H9 (cell line): Measurements from ENCODE around the gene GYS2. TPM values are rescaled to one million over a fixed set of nuclear protein-coding genes. Genes with fewer than 3 reads are reported as not detected.

Experiments
- DNase-seq: peaks from one replicate; pipeline ENCODE4 v3.0.0-alpha.2; 2017
- H2AFZ ChIP-seq: one replicate; pipeline ENCODE4 v1.6.1; 2013; ENCODE audit warnings: mild to moderate bottlenecking, low read length, control low read depth, moderate library complexity
- H2AK5ac ChIP-seq: 2 replicates; pipeline ENCODE4 v1.6.1; 2013; ENCODE audit warnings: low read length, control low read depth, mixed read lengths; ENCODE audit not compliant: insufficient read length
- H2BK120ac ChIP-seq: one replicate; pipeline ENCODE4 v1.6.1; 2013; ENCODE audit warnings: low read depth, mild to moderate bottlenecking, low read length, control low read depth, inconsistent platforms; ENCODE audit not compliant: poor library complexity, severe bottlenecking
- H2BK12ac ChIP-seq: 2 replicates; pipeline ENCODE4 v1.6.1; 2013; ENCODE audit warnings: low read length, control low read depth, mixed read lengths, low read depth; ENCODE audit not compliant: insufficient read length
- H2BK15ac ChIP-seq: 2 replicates; pipeline ENCODE4 v1.6.1; 2013; ENCODE audit warnings: low read depth, low read length, control low read depth
- H2BK20ac ChIP-seq: one replicate; pipeline ENCODE4 v1.6.1; 2013; ENCODE audit warnings: low read depth, mild to moderate bottlenecking, low read length, control low read depth, inconsistent platforms; ENCODE audit not compliant: poor library complexity, severe bottlenecking
- H2BK5ac ChIP-seq: 2 replicates; pipeline ENCODE4 v1.6.1; 2013; ENCODE audit warnings: low read length, control low read depth, mixed read lengths; ENCODE audit not compliant: insufficient read length
- H3K14ac ChIP-seq: 2 replicates; pipeline ENCODE4 v1.6.1; 2013; ENCODE audit warnings: low read length, control low read depth; ENCODE audit not compliant: insufficient read depth
- H3K18ac ChIP-seq: 2 replicates; pipeline ENCODE4 v1.6.1; 2013; ENCODE audit warnings: low read depth, mild to moderate bottlenecking, mixed read lengths, low read length, control low read depth; ENCODE audit not compliant: insufficient read length
- H3K23ac ChIP-seq: 2 replicates; pipeline ENCODE4 v1.6.1; 2013; ENCODE audit warnings: low read length, control low read depth, mixed read lengths, low read depth; ENCODE audit not compliant: insufficient read length
- H3K23me2 ChIP-seq: 2 replicates; pipeline ENCODE4 v1.6.1; 2013; ENCODE audit warnings: low read depth, mild to moderate bottlenecking, mixed read lengths, low read length, control low read depth; ENCODE audit not compliant: insufficient read length, poor library complexity, severe bottlenecking
- H3K27ac ChIP-seq: 2 replicates; pipeline ENCODE4 v1.5.1; 2013; ENCODE audit warnings: low read length, control low read depth, mixed read lengths, low read depth; ENCODE audit not compliant: insufficient read length
- H3K27me3 ChIP-seq: 2 replicates; pipeline ENCODE4 v1.6.1; 2013; ENCODE audit warnings: low read length, control low read depth, inconsistent platforms; ENCODE audit not compliant: insufficient read depth
- H3K4ac ChIP-seq: 2 replicates; pipeline ENCODE4 v1.6.1; 2013; ENCODE audit warnings: low read depth, mild to moderate bottlenecking, control low read depth, inconsistent platforms, low read length, moderate library complexity
- H3K4me1 ChIP-seq: 2 replicates; pipeline ENCODE4 v1.6.1; 2013; ENCODE audit warnings: low read length, control low read depth, inconsistent platforms; ENCODE audit not compliant: insufficient read depth
- H3K4me2 ChIP-seq: 2 replicates; pipeline ENCODE4 v1.6.1; 2013; ENCODE audit warnings: low read length, control low read depth, mixed read lengths; ENCODE audit not compliant: insufficient read length, insufficient read depth
- H3K56ac ChIP-seq: 2 replicates; pipeline ENCODE4 v1.6.1; 2013; ENCODE audit warnings: low read depth, mild to moderate bottlenecking, mixed read lengths, low read length, control low read depth; ENCODE audit not compliant: insufficient read length
- H3K79me1 ChIP-seq: 2 replicates; pipeline ENCODE4 v1.6.1; 2013; ENCODE audit warnings: low read depth, mild to moderate bottlenecking, moderate library complexity, low read length, control low read depth, inconsistent platforms; ENCODE audit not compliant: insufficient read depth, poor library complexity, severe bottlenecking
- H3K79me2 ChIP-seq: 2 replicates; pipeline ENCODE4 v1.6.1; 2013; ENCODE audit warnings: low read length, control low read depth, inconsistent platforms; ENCODE audit not compliant: insufficient read depth
- H3K9ac ChIP-seq: 2 replicates; pipeline ENCODE4 v1.6.1; 2013; ENCODE audit warnings: low read length, control low read depth, mixed read lengths; ENCODE audit not compliant: insufficient read length; ENCODE audit errors: extremely low read depth
- H3K9me3 ChIP-seq: one replicate; pipeline ENCODE4 v1.6.1; 2013; ENCODE audit warnings: low read depth, low read length, inconsistent platforms; ENCODE audit not compliant: control insufficient read depth
- H3T11ph ChIP-seq: one replicate; pipeline ENCODE4 v1.6.1; 2013; ENCODE audit warnings: mild to moderate bottlenecking, low read length, control low read depth, inconsistent platforms
- H4K20me1 ChIP-seq: one replicate; pipeline ENCODE4 v1.6.1; 2013; ENCODE audit not compliant: control insufficient read depth, insufficient read length, insufficient read depth
- H4K5ac ChIP-seq: 2 replicates; pipeline ENCODE4 v1.6.1; 2013; ENCODE audit warnings: low read depth, mild to moderate bottlenecking, mixed read lengths, low read length, control low read depth; ENCODE audit not compliant: insufficient read length
- H4K8ac ChIP-seq: replicated peaks from 2 replicates; pipeline ENCODE4 v1.6.1; 2013; ENCODE audit warnings: low read length, control low read depth, mixed read lengths, low read depth; ENCODE audit not compliant: insufficient read length
- H4K91ac ChIP-seq: 2 replicates; pipeline ENCODE4 v1.6.1; 2013; ENCODE audit warnings: low read depth, mild to moderate bottlenecking, moderate library complexity, mixed read lengths, low read length, control low read depth; ENCODE audit not compliant: insufficient read length
- H3K27ac Mint-ChIP-seq, 3 experiments: 2 replicates in 2 of 3; 3 replicates in 1 of 3; pipeline ENCODE4 v1.8.0; 2020 to 2021; ENCODE audit warnings: mixed read lengths in 3 of 3, mild to moderate bottlenecking in 1 of 3, moderate library complexity in 1 of 3
- H3K27me3 Mint-ChIP-seq: 2 replicates; pipeline ENCODE4 v1.8.0; 2021; ENCODE audit warnings: low read depth, mild to moderate bottlenecking, moderate library complexity, mixed read lengths
- H3K36me3 Mint-ChIP-seq, 3 experiments: 2 replicates in 2 of 3; 3 replicates in 1 of 3; pipeline ENCODE4 v1.8.0; 2020 to 2021; ENCODE audit warnings: low read depth in 3 of 3, mixed read lengths in 3 of 3; ENCODE audit not compliant: insufficient read depth in 1 of 3
- H3K4me1 Mint-ChIP-seq, 2 experiments: 2 replicates each; pipeline ENCODE4 v1.8.0; 2020; ENCODE audit warnings: mixed read lengths in 2 of 2
- H3K4me3 Mint-ChIP-seq, 2 experiments: 2 replicates in 1 of 2; 3 replicates in 1 of 2; pipeline ENCODE4 v1.8.0; 2020 to 2021; ENCODE audit warnings: mild to moderate bottlenecking in 2 of 2, mixed read lengths in 2 of 2, moderate library complexity in 1 of 2
- H3K9me3 Mint-ChIP-seq, 2 experiments: 2 replicates in 1 of 2; 3 replicates in 1 of 2; pipeline ENCODE4 v1.8.0; 2020; ENCODE audit warnings: mild to moderate bottlenecking in 2 of 2, mixed read lengths in 2 of 2, moderate library complexity in 1 of 2
- WGBS: extraction: QIAGEN DNeasy Blood & Tissue Kit; methylation state at CpG from one replicate; pipeline ENCODE4 v1.1.7; 2013; ENCODE audit warnings: missing lambda C conversion rate, low lambda C conversion rate, mixed read lengths; ENCODE audit not compliant: insufficient read length; ENCODE audit errors: extremely low coverage; 5-methylcytosine and 5-hydroxymethylcytosine counted together
- total RNA-seq: library from RNA; stranded (reverse); gene quantifications from 2 replicates; pipeline ENCODE4 v1.2.1, GENCODE V29; 2021
- TF ChIP-seq, protein P1 (sequence below): fragments of 200-600 bp; sonication (generic); conservative IDR thresholded peaks from 3 replicates; pipeline ENCODE4 v1.8.0; 2021; ENCODE audit warnings: antibody characterized with exemption, mild to moderate bottlenecking

GYS2 gene
- total RNA-seq, 1 experiment from 2014 or later: not detected

DNA sequence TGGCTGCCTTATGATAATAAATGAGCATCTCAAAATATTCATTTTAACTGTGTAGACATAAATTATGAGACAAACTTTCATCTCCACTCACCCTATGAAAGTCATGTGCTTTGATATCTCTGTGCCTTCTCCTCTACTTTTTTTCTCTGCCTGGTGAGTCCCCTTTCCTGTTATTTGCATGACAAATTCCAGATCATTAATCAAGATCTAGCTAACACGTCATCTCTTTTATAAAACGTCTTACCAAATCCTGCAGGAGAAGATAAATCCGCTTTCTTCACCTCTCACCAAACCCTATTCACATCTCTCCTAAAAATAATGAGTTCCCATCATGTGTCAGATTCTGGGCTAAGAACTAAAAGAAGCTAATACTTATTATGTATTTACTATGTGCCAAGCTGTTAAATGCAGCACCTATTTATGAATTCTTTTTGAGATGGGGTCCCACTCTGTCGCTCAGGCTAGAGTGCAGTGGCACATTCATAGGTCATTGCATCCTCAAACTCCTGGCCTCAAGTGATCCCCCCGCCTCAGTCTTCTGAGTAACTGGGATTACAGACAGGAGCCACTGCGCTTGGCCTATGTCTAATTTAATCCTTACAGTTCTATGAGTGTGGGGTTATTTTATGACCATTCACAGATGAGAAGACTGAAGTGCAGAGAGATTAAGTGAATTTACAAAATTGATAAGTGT is 51.9 kb downstream of the GYS2 start:
- H3K23me2 ChIP-seq: no peaks in the 10 kb centered on the region
- no peak overlapping the region for H2AFZ ChIP-seq
- Mint-ChIP-seq H3K4me3 (no peak overlapping the region), H3K27ac (no peak overlapping the region), H3K9me3 (no peaks in the 10 kb centered on the region; a peak in 3 of 5 replicates), H3K4me1 (no peaks in the 10 kb centered on the region), H3K27me3 (no peaks in the 10 kb centered on the region), H3K36me3 (no peaks in the 10 kb centered on the region)
- H2BK120ac ChIP-seq: no peak overlapping the region
- no peaks in the 10 kb centered on the region for H3K79me1 ChIP-seq
- no peak overlapping the region for H4K5ac ChIP-seq
- H4K91ac ChIP-seq: no peak overlapping the region
- 100% methylated on average over 2 of the region's 6 CpGs for WGBS
- no peak overlapping the region for H2AK5ac ChIP-seq
- no peak overlapping the region for H3K56ac ChIP-seq
- H3K79me2 ChIP-seq: no peaks in the 10 kb centered on the region
- H3T11ph ChIP-seq: no peak overlapping the region
- H3K27me3 ChIP-seq: no peaks in the 10 kb centered on the region
- no peaks in the 10 kb centered on the region for H3K4me1 ChIP-seq
- no peak overlapping the region for H2BK12ac ChIP-seq
- H3K9me3 ChIP-seq: no peaks in the 10 kb centered on the region
- H2BK20ac ChIP-seq: no peak overlapping the region
- H2BK5ac ChIP-seq: no peak overlapping the region
- no peak overlapping the region for H3K4me2 ChIP-seq
- no peak overlapping the region for H2BK15ac ChIP-seq
- H3K14ac ChIP-seq: no peak overlapping the region
- TF ChIP-seq, protein P1, sequence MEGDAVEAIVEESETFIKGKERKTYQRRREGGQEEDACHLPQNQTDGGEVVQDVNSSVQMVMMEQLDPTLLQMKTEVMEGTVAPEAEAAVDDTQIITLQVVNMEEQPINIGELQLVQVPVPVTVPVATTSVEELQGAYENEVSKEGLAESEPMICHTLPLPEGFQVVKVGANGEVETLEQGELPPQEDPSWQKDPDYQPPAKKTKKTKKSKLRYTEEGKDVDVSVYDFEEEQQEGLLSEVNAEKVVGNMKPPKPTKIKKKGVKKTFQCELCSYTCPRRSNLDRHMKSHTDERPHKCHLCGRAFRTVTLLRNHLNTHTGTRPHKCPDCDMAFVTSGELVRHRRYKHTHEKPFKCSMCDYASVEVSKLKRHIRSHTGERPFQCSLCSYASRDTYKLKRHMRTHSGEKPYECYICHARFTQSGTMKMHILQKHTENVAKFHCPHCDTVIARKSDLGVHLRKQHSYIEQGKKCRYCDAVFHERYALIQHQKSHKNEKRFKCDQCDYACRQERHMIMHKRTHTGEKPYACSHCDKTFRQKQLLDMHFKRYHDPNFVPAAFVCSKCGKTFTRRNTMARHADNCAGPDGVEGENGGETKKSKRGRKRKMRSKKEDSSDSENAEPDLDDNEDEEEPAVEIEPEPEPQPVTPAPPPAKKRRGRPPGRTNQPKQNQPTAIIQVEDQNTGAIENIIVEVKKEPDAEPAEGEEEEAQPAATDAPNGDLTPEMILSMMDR: no peak
- no peak overlapping the region for H3K9ac ChIP-seq
- H3K27ac ChIP-seq: no peak overlapping the region
- no peaks in the 10 kb centered on the region for H4K20me1 ChIP-seq
- no peak overlapping the region for H3K4ac ChIP-seq
- no peak overlapping the region for H3K18ac ChIP-seq
- H3K23ac ChIP-seq: no peak overlapping the region
- no peak for DNase-seq
- no peak overlapping the region for H4K8ac ChIP-seq
